ENCODE measurements around the gene AHCY. TPM values are rescaled to one million over a fixed set of nuclear protein-coding genes. Genes with fewer than 3 reads are reported as not detected.

Gene AHCY
- total RNA-seq, 1 donor from 2014 or later: 165 TPM

DNA sequence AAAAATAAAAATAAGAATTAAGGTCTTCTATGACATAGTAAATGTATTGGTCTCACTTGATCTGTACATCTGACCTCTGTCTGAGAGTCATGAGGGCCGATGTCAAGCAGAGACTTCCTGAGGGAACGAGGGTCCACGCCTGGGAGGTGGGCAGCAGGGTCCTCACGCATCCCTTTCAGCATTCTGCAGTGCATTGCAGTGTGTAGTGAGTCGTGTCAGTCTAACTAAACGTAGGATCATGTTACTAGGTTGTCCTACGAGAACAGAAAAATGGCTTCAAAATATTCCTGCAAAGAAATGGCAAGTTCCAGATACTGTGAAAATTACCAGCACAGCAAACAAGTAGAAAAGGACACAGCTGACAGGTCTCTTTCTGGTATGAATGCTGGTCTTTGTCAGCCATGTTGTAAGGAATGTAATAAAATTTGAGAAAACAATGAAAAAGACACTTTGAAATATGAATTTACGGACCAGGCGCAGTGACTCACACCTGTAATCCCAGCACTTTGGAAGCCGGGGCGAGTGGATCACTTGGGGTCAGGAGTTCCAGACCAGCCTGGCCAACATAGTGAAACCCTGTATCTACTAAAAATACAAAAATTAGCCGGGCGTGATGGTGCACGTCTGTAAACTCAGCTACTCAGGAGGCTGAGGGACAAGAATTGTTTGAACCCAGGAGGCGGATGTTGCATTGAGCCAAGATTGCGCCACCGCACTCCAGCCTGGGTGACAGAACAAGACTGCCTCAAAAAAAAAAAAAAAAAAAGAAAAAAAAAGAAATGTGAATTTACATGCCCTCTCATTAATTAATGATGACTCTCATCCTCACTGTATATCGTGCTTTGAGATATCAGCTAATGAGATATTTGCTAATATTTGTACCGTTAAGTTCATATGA is 2.4 kb upstream of the AHCY start:
- Mint-ChIP-seq H3K27ac (ENCODE audit: unreplicated experiment) (no peak overlapping the region), H3K36me3 (ENCODE audit: low read depth, unreplicated experiment) (peaks cover 4% of the 10 kb centered on the region), H3K9me3 (ENCODE audit: unreplicated experiment) (no peaks in the 10 kb centered on the region), H3K4me3 (ENCODE audit: unreplicated experiment) (no peak overlapping the region), H3K27me3 (ENCODE audit: unreplicated experiment) (peaks cover 9% of the 10 kb centered on the region), H3K4me1 (ENCODE audit: unreplicated experiment) (peaks cover 11% of the 10 kb centered on the region)
- TF ChIP-seq, protein P1, sequence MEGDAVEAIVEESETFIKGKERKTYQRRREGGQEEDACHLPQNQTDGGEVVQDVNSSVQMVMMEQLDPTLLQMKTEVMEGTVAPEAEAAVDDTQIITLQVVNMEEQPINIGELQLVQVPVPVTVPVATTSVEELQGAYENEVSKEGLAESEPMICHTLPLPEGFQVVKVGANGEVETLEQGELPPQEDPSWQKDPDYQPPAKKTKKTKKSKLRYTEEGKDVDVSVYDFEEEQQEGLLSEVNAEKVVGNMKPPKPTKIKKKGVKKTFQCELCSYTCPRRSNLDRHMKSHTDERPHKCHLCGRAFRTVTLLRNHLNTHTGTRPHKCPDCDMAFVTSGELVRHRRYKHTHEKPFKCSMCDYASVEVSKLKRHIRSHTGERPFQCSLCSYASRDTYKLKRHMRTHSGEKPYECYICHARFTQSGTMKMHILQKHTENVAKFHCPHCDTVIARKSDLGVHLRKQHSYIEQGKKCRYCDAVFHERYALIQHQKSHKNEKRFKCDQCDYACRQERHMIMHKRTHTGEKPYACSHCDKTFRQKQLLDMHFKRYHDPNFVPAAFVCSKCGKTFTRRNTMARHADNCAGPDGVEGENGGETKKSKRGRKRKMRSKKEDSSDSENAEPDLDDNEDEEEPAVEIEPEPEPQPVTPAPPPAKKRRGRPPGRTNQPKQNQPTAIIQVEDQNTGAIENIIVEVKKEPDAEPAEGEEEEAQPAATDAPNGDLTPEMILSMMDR (IDR thresholded peaks at IDR 0.05; ENCODE audit: unreplicated experiment): no peak
- no peak for DNase-seq (ENCODE audit: low spot score)

- H3K9me3 Mint-ChIP-seq (ENCODE audit: unreplicated experiment): no peaks in the 10 kb centered on the region
- H3K27ac Mint-ChIP-seq (ENCODE audit: unreplicated experiment): peak overlapping the region; percentile 37
- peaks cover 4% of the 10 kb centered on the region for H3K36me3 Mint-ChIP-seq (ENCODE audit: low read depth, unreplicated experiment)
- peak overlapping the region; percentile 90 for H3K4me3 Mint-ChIP-seq (ENCODE audit: unreplicated experiment)
- peaks cover 11% of the 10 kb centered on the region for H3K27me3 Mint-ChIP-seq (ENCODE audit: unreplicated experiment)
- TF ChIP-seq, protein P1 (IDR thresholded peaks at IDR 0.05; ENCODE audit: unreplicated experiment): peak; percentile 51
- H3K4me1 Mint-ChIP-seq (ENCODE audit: unreplicated experiment): peaks cover 11% of the 10 kb centered on the region
- no peak for DNase-seq (ENCODE audit: low spot score)
These were observed 838 bp downstream of the AHCY start for GRCh38 chr20:34302312-34302722.

- no peaks in the 10 kb centered on the region for H3K9me3 Mint-ChIP-seq (ENCODE audit: unreplicated experiment)
- H3K27me3 Mint-ChIP-seq (ENCODE audit: unreplicated experiment): peaks cover 12% of the 10 kb centered on the region
- peak overlapping the region; percentile 90 for H3K4me3 Mint-ChIP-seq (ENCODE audit: unreplicated experiment)
- no peak for DNase-seq (ENCODE audit: low spot score)
- TF ChIP-seq, protein P1 (IDR thresholded peaks at IDR 0.05; ENCODE audit: unreplicated experiment): no peak
- peaks cover 7% of the 10 kb centered on the region for H3K36me3 Mint-ChIP-seq (ENCODE audit: low read depth, unreplicated experiment)
- peak overlapping the region; percentile 37 for H3K27ac Mint-ChIP-seq (ENCODE audit: unreplicated experiment)
- peaks cover 14% of the 10 kb centered on the region for H3K4me1 Mint-ChIP-seq (ENCODE audit: unreplicated experiment)
These were observed 1.4 kb downstream of the AHCY start for GRCh38 chr20:34301587-34302311.

DNA sequence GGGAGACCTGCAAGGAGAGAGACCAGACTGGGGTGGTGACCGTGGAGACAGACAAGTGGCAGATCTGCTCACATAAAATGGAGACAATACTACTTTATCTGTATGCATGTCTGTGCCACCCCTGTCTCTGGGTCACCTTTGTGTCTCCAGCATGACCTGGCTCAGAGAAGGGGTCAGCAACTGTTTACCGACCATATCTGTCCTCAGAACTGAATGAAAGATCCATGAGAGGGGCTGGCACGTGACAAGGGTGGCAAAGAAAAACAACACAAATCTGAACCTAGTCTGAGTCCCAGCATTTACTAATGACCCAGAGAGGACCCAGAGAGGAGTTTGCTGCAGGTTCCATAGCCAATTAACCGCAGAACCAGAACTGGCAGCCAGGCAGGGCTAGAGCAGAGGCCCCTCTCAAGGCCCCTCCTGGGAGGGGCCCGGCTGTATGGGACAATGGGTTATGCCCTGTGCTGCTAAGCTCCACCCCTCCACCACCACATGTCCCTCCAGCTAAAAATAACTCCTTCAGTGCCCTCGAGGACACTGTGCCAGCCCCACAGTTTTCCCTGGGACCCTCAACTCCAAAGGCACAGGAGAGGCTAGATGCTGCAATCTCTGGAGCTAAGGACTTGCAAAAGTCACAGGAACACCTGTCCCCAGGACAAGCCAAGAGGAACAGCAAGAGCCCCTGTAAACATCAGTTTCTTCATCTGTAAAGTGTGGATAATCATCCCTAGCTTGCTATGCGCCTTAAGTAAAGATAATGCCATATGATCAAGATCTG is 2.2 kb downstream of the AHCY start:
- H3K4me3 Mint-ChIP-seq (ENCODE audit: unreplicated experiment): peak overlapping the region; percentile 66
- H3K36me3 Mint-ChIP-seq (ENCODE audit: low read depth, unreplicated experiment): peaks cover 9% of the 10 kb centered on the region
- H3K4me1 Mint-ChIP-seq (ENCODE audit: unreplicated experiment): peaks cover 15% of the 10 kb centered on the region
- TF ChIP-seq, protein P1 (IDR thresholded peaks at IDR 0.05; ENCODE audit: unreplicated experiment): no peak
- no peaks in the 10 kb centered on the region for H3K9me3 Mint-ChIP-seq (ENCODE audit: unreplicated experiment)
- peaks cover 12% of the 10 kb centered on the region for H3K27me3 Mint-ChIP-seq (ENCODE audit: unreplicated experiment)
- H3K27ac Mint-ChIP-seq (ENCODE audit: unreplicated experiment): peak overlapping the region; percentile 37
- no peak for DNase-seq (ENCODE audit: low spot score)

Measured in endothelial cell (in vitro differentiated cells).